Epithelial cell of esophagus (primary cell): ENCODE results near the gene PARD3.

Experiments
- DNase-seq: peaks from one replicate; pipeline ENCODE4 v3.0.0; 2010; ENCODE audit warnings: low read depth
- H3K4me3 ChIP-seq: 2 replicates; pipeline ENCODE4 v1.5.1; 2011; ENCODE audit warnings: mild to moderate bottlenecking, low read length, control low read depth
- TF ChIP-seq, protein P1 (sequence below): IDR thresholded peaks from 2 replicates; pipeline ENCODE4 v1.5.1; 2011; ENCODE audit warnings: low read depth, mild to moderate bottlenecking, low read length, control low read depth, inconsistent platforms; ENCODE audit not compliant: insufficient read depth; ENCODE audit errors: missing control alignments

Gene PARD3

GRCh38 chr10:34825414-34825813 lies 10.3 kb upstream of the PARD3 start:
- no peak for DNase-seq
- no peak overlapping the region for H3K4me3 ChIP-seq
- TF ChIP-seq, protein P1, sequence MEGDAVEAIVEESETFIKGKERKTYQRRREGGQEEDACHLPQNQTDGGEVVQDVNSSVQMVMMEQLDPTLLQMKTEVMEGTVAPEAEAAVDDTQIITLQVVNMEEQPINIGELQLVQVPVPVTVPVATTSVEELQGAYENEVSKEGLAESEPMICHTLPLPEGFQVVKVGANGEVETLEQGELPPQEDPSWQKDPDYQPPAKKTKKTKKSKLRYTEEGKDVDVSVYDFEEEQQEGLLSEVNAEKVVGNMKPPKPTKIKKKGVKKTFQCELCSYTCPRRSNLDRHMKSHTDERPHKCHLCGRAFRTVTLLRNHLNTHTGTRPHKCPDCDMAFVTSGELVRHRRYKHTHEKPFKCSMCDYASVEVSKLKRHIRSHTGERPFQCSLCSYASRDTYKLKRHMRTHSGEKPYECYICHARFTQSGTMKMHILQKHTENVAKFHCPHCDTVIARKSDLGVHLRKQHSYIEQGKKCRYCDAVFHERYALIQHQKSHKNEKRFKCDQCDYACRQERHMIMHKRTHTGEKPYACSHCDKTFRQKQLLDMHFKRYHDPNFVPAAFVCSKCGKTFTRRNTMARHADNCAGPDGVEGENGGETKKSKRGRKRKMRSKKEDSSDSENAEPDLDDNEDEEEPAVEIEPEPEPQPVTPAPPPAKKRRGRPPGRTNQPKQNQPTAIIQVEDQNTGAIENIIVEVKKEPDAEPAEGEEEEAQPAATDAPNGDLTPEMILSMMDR: no peak

GRCh38 chr10:34824870-34825269 lies 9.8 kb upstream of the PARD3 start:
- DNase-seq: no peak
- no peak overlapping the region for H3K4me3 ChIP-seq
- TF ChIP-seq, protein P1: no peak

- H3K4me3 ChIP-seq: no peak overlapping the region
- TF ChIP-seq, protein P1: no peak
- DNase-seq: peak; percentile 65
Observed at GRCh38 chr10:34821587-34822585, 6.8 kb upstream of the PARD3 start.

GRCh38 chr10:34817586-34817985 lies 2.5 kb upstream of the PARD3 start:
- TF ChIP-seq, protein P1: no peak
- no peak for DNase-seq
- H3K4me3 ChIP-seq: no peak overlapping the region

DNA sequence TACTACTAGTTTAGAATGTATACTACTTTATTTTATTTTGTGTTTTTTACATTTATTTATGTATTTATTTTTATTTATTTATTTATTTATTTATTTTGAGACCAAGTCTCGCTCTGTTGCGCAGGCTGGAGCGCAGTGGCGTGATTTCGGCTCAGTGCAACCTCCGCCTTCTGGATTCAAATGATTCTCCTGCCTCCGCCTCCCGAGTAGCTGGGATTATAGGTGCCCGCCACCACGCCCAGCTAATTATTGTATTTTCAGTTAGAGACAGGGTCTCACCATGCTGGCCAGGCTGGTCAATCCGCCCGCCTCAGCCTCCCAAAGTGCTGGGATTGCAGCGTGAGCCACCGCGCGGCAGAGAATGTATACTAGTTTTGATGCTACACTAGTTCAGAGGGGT lies 2.0 kb upstream of the PARD3 start:
- no peak for DNase-seq

GRCh38 chr10:34816501-34817002 lies 1.5 kb upstream of the PARD3 start:
- peak overlapping the region; percentile 50 for H3K4me3 ChIP-seq
- peak; percentile 42 for DNase-seq
- TF ChIP-seq, protein P1: peak; percentile 16

More for the DNA sequence above, 2.0 kb upstream of the PARD3 start:
- TF ChIP-seq, protein P1: no peak
- no peak overlapping the region for H3K4me3 ChIP-seq
